ENCODE measurements around the gene CCDC146.
"Not testable (repeated sequence)": the region's sequence is repeated elsewhere in the genome, so short reads cannot be mapped to it uniquely, and the experiment has no call there.

Gene CCDC146

DNA sequence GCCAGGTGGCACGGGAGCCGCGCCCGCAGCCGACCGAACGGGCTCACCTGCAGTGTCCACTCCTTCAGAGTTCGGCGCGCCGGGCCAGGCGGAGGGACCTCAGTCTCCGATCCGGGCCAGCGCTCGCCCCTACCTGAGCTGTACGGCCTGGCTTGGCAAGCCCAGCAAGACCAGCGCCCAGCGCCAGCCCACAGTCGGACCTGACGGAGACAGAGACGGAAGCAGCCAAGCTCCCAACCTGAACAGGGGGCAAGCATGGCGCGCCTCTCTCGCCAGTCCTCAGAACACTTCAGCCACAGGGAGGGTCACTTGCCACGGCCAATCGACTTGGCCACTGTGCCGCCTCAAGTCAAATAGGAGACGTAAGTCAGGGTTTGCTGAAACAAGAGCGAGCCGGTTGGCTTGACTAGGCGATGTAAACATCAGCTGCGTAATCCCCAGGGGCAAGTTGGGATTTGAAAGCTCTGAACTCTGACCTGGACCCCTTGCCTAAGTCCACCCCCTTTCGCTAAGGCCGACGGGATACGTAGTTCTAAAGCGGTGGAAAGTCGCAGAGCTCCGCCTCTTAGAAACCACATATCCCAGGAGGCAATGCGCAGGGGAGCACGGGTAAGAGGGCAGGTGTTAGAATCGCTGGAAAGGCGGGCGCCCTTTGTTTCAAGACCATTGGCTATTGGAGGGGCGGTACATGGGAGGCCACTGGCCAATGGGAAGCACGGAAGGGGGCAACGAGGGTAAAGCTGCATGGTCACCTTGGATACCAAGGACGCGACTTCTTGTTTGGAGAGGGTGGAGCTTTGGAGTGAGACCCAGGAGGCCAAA is at the start of gene CCDC146:
Gene CCDC146 (plus strand): TSS at position 756 of the 822 bp plus-strand sequence. CDS start 45,054 bp downstream, outside the sequence.
- in situ Hi-C loops (cut with HindIII; ENCODE audit: low sequenced_read_pairs) = not testable (repeated sequence)
- DNase-seq (ENCODE audit: low read depth, low spot score) = peak; percentile 98
- peak within 1 kb of the TSS; percentile 63 for H3K4me3 ChIP-seq (ENCODE audit: low read depth, low read length)

- in situ Hi-C loops (cut with HindIII; ENCODE audit: low sequenced_read_pairs); H3K4me3 ChIP-seq (ENCODE audit: low read depth, low read length): not testable (repeated sequence)
- peak; percentile 9 for DNase-seq (ENCODE audit: low read depth, low spot score)
These were observed 47.5 kb upstream of the CCDC146 start for GRCh38 chr7:77074786-77075396.

GRCh38 chr7:77077060-77077459 is 45.4 kb upstream of the CCDC146 start:
- in situ Hi-C loops (cut with HindIII; ENCODE audit: low sequenced_read_pairs); DNase-seq (ENCODE audit: low read depth, low spot score); H3K4me3 ChIP-seq (ENCODE audit: low read depth, low read length): not testable (repeated sequence)

GRCh38 chr7:77079112-77079511 is 43.3 kb upstream of the CCDC146 start:
- in situ Hi-C loops (cut with HindIII; ENCODE audit: low sequenced_read_pairs); H3K4me3 ChIP-seq (ENCODE audit: low read depth, low read length); DNase-seq (ENCODE audit: low read depth, low spot score): not testable (repeated sequence)

DNA sequence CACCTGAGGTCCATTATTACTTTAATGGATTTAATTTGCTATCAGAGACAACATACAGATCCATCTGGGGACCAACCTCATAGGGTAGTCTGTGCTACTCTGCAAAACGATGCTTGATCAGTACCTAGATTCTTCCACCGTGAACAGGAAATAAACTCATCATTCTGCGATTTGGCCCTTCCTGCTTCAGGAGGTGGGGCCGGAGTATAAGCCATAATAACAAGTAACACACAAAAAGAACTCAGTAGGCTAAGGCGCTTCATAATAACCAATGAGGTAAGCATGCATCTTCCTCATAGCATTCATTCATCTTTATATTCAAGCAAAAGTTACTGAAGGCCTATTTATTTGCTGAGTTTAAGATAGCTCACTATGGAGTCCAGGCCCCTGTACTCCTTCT is 42.8 kb upstream of the CCDC146 start:
- DNase-seq (ENCODE audit: low read depth, low spot score); in situ Hi-C loops (cut with HindIII; ENCODE audit: low sequenced_read_pairs); H3K4me3 ChIP-seq (ENCODE audit: low read depth, low read length): not testable (repeated sequence)

GRCh38 chr7:77080236-77080635 is 42.2 kb upstream of the CCDC146 start:
- DNase-seq (ENCODE audit: low read depth, low spot score); in situ Hi-C loops (cut with HindIII; ENCODE audit: low sequenced_read_pairs): not testable (repeated sequence)

GRCh38 chr7:77082192-77082591 is 40.2 kb upstream of the CCDC146 start:
- H3K4me3 ChIP-seq (ENCODE audit: low read depth, low read length); in situ Hi-C loops (cut with HindIII; ENCODE audit: low sequenced_read_pairs); DNase-seq (ENCODE audit: low read depth, low spot score): not testable (repeated sequence)

More at GRCh38 chr7:77080236-77080635, 42.2 kb upstream of the CCDC146 start:
- H3K4me3 ChIP-seq (ENCODE audit: low read depth, low read length) = not testable (repeated sequence)

DNA sequence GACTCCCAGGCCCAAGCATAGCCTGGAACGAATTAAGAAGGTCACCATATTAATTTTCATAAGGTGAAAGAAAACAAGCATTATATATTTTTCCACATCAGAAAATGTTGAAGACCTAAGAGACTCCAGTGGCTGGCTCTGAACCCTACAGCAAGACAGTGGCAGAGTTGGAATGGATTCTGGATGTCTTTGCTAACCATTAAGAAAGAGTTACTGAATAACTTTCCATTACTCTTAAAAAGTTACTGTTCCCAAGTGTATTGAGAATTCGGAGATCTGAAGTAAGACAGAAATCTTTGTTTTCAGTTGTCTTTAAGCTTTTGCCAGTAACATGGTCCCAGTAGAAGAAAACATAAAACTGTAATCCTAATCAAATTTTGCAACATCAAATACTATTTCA is 30.1 kb upstream of the CCDC146 start:
- in situ Hi-C loops (cut with HindIII; ENCODE audit: low sequenced_read_pairs); H3K4me3 ChIP-seq (ENCODE audit: low read depth, low read length); DNase-seq (ENCODE audit: low read depth, low spot score): not testable (repeated sequence)

DNA sequence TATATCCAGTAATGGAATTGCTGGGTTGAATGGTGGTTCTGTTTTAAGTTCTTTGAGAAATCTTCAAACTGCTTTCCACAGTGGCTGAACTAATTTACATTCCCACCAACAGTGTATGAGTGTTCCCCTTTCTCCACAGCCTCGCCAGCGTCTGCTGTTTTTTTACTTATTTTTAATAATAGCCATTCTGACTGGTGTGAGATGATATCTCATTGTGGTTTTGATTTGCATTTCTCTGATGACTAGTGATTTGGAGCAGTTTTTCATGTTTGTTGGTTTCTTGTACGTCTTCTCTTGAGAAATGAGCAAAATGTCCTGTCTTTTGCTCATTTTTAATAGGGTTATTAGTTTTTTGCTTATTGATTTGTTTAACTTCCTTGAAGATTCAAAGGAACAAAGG is 21.9 kb upstream of the CCDC146 start:
- H3K4me3 ChIP-seq (ENCODE audit: low read depth, low read length); in situ Hi-C loops (cut with HindIII; ENCODE audit: low sequenced_read_pairs); DNase-seq (ENCODE audit: low read depth, low spot score): not testable (repeated sequence)

DNA sequence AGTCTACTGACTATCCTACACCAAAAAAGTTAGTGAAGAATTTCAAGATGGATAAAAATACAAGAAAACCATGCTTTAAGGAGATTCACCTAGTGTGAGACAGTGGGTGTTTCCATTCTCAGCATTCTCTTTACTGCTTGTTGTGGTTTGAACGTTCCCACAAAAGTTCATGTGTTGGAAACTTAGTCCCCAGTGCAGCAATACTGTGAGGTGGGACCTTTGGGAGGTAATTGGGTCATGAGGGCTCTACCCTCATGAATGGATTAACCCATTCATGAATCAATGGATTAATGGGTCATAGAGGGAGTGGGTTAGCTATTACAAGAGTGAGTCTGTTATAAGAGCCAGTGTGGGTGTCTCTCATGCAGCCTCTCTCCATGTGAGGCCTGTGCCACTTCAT is 21.2 kb upstream of the CCDC146 start:
- in situ Hi-C loops (cut with HindIII; ENCODE audit: low sequenced_read_pairs); H3K4me3 ChIP-seq (ENCODE audit: low read depth, low read length); DNase-seq (ENCODE audit: low read depth, low spot score): not testable (repeated sequence)

- H3K4me3 ChIP-seq (ENCODE audit: low read depth, low read length); in situ Hi-C loops (cut with HindIII; ENCODE audit: low sequenced_read_pairs); DNase-seq (ENCODE audit: low read depth, low spot score): not testable (repeated sequence)
These were observed 19.7 kb upstream of the CCDC146 start for GRCh38 chr7:77102671-77103070.

DNA sequence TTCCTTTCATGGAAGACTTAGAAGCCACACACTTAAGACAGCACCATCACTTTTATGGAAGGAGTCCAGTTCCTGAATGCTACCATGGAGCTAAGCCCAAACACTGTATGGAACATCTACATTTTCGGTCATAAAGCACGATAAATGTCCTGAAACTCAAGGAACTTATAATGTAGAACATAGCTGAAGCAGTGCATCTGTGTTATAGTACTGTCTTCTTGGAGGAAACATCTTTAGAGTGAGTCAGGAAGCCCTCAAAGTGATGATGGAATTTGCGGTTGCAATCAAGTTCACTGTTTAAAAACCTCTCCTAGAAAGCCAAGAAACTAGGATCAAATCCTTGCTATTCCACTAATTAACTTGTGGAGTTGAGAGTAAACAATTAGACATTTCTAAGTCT is 16.5 kb upstream of the CCDC146 start:
- H3K4me3 ChIP-seq (ENCODE audit: low read depth, low read length); in situ Hi-C loops (cut with HindIII; ENCODE audit: low sequenced_read_pairs); DNase-seq (ENCODE audit: low read depth, low spot score): not testable (repeated sequence)

DNA sequence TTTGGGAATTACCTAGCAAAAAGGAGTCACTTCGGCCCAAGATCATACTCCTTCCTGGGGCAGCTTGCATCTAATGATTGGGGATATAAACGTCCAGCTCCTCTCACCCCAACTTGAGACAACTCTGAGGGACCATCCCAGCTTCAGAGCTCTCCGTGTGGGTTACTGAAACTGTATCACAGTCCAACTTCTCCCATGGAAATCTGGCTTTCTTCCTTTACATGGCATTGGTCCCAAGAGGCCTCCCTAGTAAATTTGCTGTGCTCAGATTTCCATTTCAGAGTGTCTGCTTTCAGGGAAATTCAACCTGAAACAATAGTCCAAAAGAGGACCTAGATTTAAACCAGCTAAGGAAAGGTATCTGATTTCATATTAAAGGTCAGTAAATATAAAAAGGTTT is 14.8 kb upstream of the CCDC146 start:
- DNase-seq (ENCODE audit: low read depth, low spot score); H3K4me3 ChIP-seq (ENCODE audit: low read depth, low read length); in situ Hi-C loops (cut with HindIII; ENCODE audit: low sequenced_read_pairs): not testable (repeated sequence)

DNA sequence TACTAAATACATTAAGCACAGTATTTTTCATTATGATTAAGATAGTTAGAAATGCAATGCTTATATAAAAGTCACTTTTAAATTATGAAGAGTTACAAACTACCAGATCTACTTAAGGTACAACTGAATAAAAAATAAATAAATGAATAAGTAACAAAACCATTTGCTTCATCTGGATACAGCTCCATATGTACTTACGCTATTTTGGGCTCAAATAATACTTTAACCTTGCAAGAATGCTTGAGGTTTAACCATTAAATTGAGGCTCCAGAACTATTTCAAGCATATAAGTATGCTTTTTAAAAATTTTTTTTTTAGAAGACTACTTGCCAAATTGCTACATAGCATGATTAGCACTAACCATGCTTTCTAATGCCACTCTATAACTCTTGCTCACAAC is 14.1 kb upstream of the CCDC146 start:
- H3K4me3 ChIP-seq (ENCODE audit: low read depth, low read length); in situ Hi-C loops (cut with HindIII; ENCODE audit: low sequenced_read_pairs); DNase-seq (ENCODE audit: low read depth, low spot score): not testable (repeated sequence)

- in situ Hi-C loops (cut with HindIII; ENCODE audit: low sequenced_read_pairs); H3K4me3 ChIP-seq (ENCODE audit: low read depth, low read length): not testable (repeated sequence)
- DNase-seq (ENCODE audit: low read depth, low spot score) = peak; percentile 32
These were observed 9.6 kb upstream of the CCDC146 start for GRCh38 chr7:77112719-77113306.

DNA sequence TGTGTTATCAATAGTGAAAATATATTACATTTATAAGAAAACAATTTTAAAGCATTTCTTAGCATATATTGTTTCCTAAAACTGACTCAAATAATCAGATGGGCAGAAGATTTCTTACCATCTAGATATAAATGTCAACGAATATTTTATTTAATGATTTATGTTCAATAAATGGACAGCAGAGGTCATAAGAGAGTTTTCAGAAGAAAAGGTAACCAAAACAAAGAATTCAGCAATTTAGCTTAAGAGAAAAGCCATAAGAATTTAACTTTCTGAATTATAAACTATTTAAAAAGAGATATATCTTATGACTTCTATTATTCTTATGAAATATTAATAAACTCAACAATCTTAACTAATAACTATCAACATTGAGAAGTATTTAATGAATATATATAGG is 3.1 kb downstream of the CCDC146 start:
- DNase-seq (ENCODE audit: low read depth, low spot score); in situ Hi-C loops (cut with HindIII; ENCODE audit: low sequenced_read_pairs); H3K4me3 ChIP-seq (ENCODE audit: low read depth, low read length): not testable (repeated sequence)

DNA sequence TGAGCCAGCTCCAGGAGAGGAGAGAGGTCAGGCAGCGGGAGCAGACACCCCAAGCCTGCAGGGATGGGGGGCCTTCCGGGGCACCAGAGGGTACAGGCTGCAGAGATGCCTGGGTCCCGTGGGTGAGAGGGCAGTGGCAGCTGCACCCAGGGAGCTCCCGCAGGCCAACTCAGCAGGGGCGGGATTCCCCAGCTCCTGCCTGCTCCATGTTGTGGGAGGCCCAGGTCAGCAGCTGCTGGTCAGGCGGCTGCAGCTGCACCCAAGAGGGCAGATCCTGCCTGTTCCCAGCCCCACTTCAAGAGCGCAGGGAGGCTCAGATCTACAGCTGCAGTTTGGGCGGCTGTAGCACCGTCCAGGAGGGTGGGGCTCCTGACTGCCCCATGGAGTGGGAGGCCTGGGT is 4.6 kb downstream of the CCDC146 start:
- DNase-seq (ENCODE audit: low read depth, low spot score); H3K4me3 ChIP-seq (ENCODE audit: low read depth, low read length); in situ Hi-C loops (cut with HindIII; ENCODE audit: low sequenced_read_pairs): not testable (repeated sequence)
